Measurements from ENCODE around the gene ADAT2.

GRCh38 chr6:143490244-143490643, 39.7 kb upstream of the ADAT2 start:
- TF ChIP-seq CSRNP3 (CRISPR knock-in tag; IDR thresholded peaks at IDR 0.05) (no peak), BACH2 (CRISPR knock-in tag; IDR thresholded peaks at IDR 0.05; ENCODE audit: borderline replicate concordance) (no peak), CREB5 (CRISPR knock-in tag; IDR thresholded peaks at IDR 0.05; ENCODE audit: low read depth) (no peak)
